Osteoblast (primary cell): Measurements from ENCODE around the gene GAMT. TPM values are rescaled to one million over a fixed set of nuclear protein-coding genes. Genes with fewer than 3 reads are reported as not detected.

ENCODE experiments used
- DNase-seq: peaks from one replicate; pipeline ENCODE4 v3.0.0; 2011; ENCODE audit warnings: low spot score, mixed read lengths; ENCODE audit not compliant: insufficient read length; ENCODE audit errors: missing footprints
- H2AFZ ChIP-seq: 2 replicates; pipeline ENCODE4 v1.6.0; 2011; ENCODE audit warnings: mild to moderate bottlenecking, low read length
- H3K27ac ChIP-seq: 2 replicates; pipeline ENCODE4 v1.5.1; 2011; ENCODE audit warnings: mild to moderate bottlenecking, low read depth, low read length, moderate library complexity
- H3K27me3 ChIP-seq: 2 replicates; pipeline ENCODE4 v1.6.0; 2012; ENCODE audit warnings: mild to moderate bottlenecking, control low read depth, inconsistent platforms, low read length, moderate library complexity; ENCODE audit not compliant: insufficient read depth
- H3K36me3 ChIP-seq: 2 replicates; pipeline ENCODE4 v1.5.1; 2011; ENCODE audit warnings: mild to moderate bottlenecking, low read length, control low read depth, moderate library complexity; ENCODE audit not compliant: insufficient read depth
- H3K4me1 ChIP-seq: 2 replicates; pipeline ENCODE4 v1.5.1; 2011; ENCODE audit warnings: mild to moderate bottlenecking, low read length, control low read depth, moderate library complexity; ENCODE audit not compliant: insufficient read depth
- H3K4me2 ChIP-seq: 2 replicates; pipeline ENCODE4 v1.6.0; 2011; ENCODE audit warnings: mild to moderate bottlenecking, low read length; ENCODE audit not compliant: insufficient read depth
- H3K4me3 ChIP-seq: fragments of 200-600 bp; sonication (generic); 3 replicates; pipeline ENCODE4 v1.5.1; 2012; ENCODE audit warnings: mild to moderate bottlenecking, low read length, inconsistent platforms; ENCODE audit not compliant: insufficient read depth
- H3K79me2 ChIP-seq: 2 replicates; pipeline ENCODE4 v1.6.0; 2012; ENCODE audit warnings: mild to moderate bottlenecking, low read length, control low read depth, inconsistent platforms; ENCODE audit not compliant: insufficient read depth
- H3K9me3 ChIP-seq: 2 replicates; pipeline ENCODE4 v1.5.1; 2011; ENCODE audit warnings: low read depth, low read length, control low read depth
- H4K20me1 ChIP-seq: 2 replicates; pipeline ENCODE4 v1.6.0; 2012; ENCODE audit warnings: mild to moderate bottlenecking, low read length, control low read depth; ENCODE audit not compliant: insufficient read depth
- CTCF ChIP-seq: IDR thresholded peaks from 2 replicates; pipeline ENCODE4 v1.5.1; 2011; ENCODE audit warnings: mild to moderate bottlenecking, low read depth, low read length, moderate library complexity; ENCODE audit errors: extremely low read depth
- total RNA-seq: library from RNA; depleted of rRNA; stranded (reverse); fragments of >200 nt; gene quantifications from 2 replicates; pipeline ENCODE4 v1.2.3, GENCODE V29; 2012

The GAMT gene
- total RNA-seq, 1 donor = 25.0 TPM

- peaks cover 23% of the 10 kb centered on the region for H3K79me2 ChIP-seq
These were observed 39.5 kb downstream of the GAMT start for GRCh38 chr19:1361601-1362386.

DNA sequence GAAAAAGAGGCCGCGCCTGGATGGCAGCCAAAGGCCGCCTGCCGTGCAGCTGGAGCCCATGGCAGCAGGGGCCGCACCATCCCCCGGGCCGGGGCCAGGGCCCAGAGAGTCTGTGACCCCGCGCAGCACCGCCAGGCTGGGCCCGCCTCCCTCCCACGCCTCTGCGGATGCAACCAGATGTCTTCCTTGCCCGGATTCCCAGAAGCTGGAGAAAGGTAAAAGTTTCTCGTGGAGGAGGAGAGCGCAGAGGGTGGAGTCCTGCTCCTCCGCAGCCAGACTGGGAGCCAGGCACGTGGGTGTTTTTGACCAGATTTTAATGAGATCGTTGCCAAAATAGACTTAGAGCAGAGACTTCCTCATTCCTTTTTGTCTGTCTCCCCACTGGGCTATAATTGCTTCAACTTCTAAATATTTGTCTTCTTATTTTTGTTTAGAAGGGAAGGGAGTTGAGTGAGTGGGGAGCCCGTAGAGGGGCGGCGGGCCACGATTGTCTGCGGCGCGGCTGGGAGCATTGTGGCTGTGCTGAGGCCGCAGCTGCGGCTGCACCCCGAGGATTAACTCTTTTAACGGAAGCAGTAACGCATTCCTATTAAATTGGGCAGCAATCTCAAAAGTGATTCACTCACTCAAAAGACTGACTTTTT is 40.4 kb downstream of the GAMT start:
- Histone ChIP-seq H2AFZ (peak overlapping the region; percentile 56), H3K27me3 (no peaks in the 10 kb centered on the region), H3K79me2 (peaks cover 29% of the 10 kb centered on the region), H3K9me3 (no peaks in the 10 kb centered on the region), H3K27ac (peak overlapping the region; percentile 85), H4K20me1 (no peaks in the 10 kb centered on the region), H3K4me1 (peaks cover 29% of the 10 kb centered on the region), H3K36me3 (peaks cover 53% of the 10 kb centered on the region), H3K4me2 (peak overlapping the region; percentile 81), H3K4me3 (peak overlapping the region; percentile 64)
- TF ChIP-seq CTCF = no peak
- peak; percentile 98 for DNase-seq

More at GRCh38 chr19:1361601-1362386, 39.5 kb downstream of the GAMT start:
- Histone ChIP-seq H3K4me2 (peak overlapping the region; percentile 81), H3K9me3 (no peaks in the 10 kb centered on the region), H3K36me3 (peaks cover 61% of the 10 kb centered on the region), H3K27me3 (no peaks in the 10 kb centered on the region), H4K20me1 (no peaks in the 10 kb centered on the region), H3K4me1 (peaks cover 24% of the 10 kb centered on the region), H3K27ac (peak overlapping the region; percentile 85), H2AFZ (no peak overlapping the region), H3K4me3 (peak overlapping the region; percentile 64)
- TF ChIP-seq CTCF = no peak
- peak; percentile 96 for DNase-seq

- no peaks in the 10 kb centered on the region for H3K27me3 ChIP-seq
- H4K20me1 ChIP-seq = no peaks in the 10 kb centered on the region
- TF ChIP-seq CTCF = no peak
- peak; percentile 84 for DNase-seq
- peaks cover 46% of the 10 kb centered on the region for H3K36me3 ChIP-seq
- peak overlapping the region; percentile 64 for H3K4me3 ChIP-seq
- no peaks in the 10 kb centered on the region for H3K9me3 ChIP-seq
- peak overlapping the region; percentile 81 for H3K4me2 ChIP-seq
- peak overlapping the region; percentile 56 for H2AFZ ChIP-seq
- H3K27ac ChIP-seq = peak overlapping the region; percentile 85
- peaks cover 32% of the 10 kb centered on the region for H3K79me2 ChIP-seq
- peaks cover 32% of the 10 kb centered on the region for H3K4me1 ChIP-seq
These were observed 41.1 kb downstream of the GAMT start for GRCh38 chr19:1360126-1360817.
